HL-60 (cell line): ENCODE data around the gene CITED1.

Source experiments
- DNase-seq, 2 experiments: peaks; one replicate each; pipeline ENCODE4 v3.0.0-alpha.2; 2010 to 2020; ENCODE audit warnings: low read depth in 1 of 2, low spot score in 1 of 2
- H3K27ac ChIP-seq: fragments of 250-450 bp; sonication (Bioruptor Pico); replicated peaks from 2 replicates; pipeline ENCODE4 v1.5.1; 2020; ENCODE audit warnings: mild to moderate bottlenecking, moderate library complexity
- H3K27me3 ChIP-seq: fragments of 250-450 bp; sonication (Bioruptor Pico); 2 replicates; pipeline ENCODE4 v1.5.1; 2021; ENCODE audit warnings: mild to moderate bottlenecking, moderate library complexity; ENCODE audit not compliant: insufficient read depth, poor library complexity, severe bottlenecking
- H3K4me3 ChIP-seq: replicated peaks from 2 replicates; pipeline ENCODE4 v1.5.1; 2011; ENCODE audit warnings: mild to moderate bottlenecking, control low read depth, low read length; ENCODE audit not compliant: insufficient read depth
- GABPA ChIP-seq: IDR thresholded peaks from 2 replicates; pipeline ENCODE4 v1.6.1; 2012; ENCODE audit warnings: low read depth
- POLR2AphosphoS5 ChIP-seq: IDR thresholded peaks from 2 replicates; pipeline ENCODE4 v1.6.1; 2012; ENCODE audit warnings: low read depth
- REST ChIP-seq: IDR thresholded peaks from 2 replicates; pipeline ENCODE4 v1.6.1; 2012; ENCODE audit warnings: low read depth; ENCODE audit not compliant: insufficient replicate concordance
- SPI1 ChIP-seq: IDR thresholded peaks from 2 replicates; pipeline ENCODE4 v1.6.1; 2012; ENCODE audit warnings: low read depth, mild to moderate bottlenecking, borderline replicate concordance
- TF ChIP-seq, protein P1 (sequence below): IDR thresholded peaks from one replicate; pipeline ENCODE4 v1.5.1; 2011; ENCODE audit warnings: low read length, control low read depth, inconsistent platforms; ENCODE audit not compliant: insufficient read depth

Gene CITED1

GRCh38 chrX:72349190-72349589 lies 43.5 kb upstream of the CITED1 start:
- H3K4me3 ChIP-seq = no peak overlapping the region
- H3K27ac ChIP-seq = no peak overlapping the region
- TF ChIP-seq, protein P1, sequence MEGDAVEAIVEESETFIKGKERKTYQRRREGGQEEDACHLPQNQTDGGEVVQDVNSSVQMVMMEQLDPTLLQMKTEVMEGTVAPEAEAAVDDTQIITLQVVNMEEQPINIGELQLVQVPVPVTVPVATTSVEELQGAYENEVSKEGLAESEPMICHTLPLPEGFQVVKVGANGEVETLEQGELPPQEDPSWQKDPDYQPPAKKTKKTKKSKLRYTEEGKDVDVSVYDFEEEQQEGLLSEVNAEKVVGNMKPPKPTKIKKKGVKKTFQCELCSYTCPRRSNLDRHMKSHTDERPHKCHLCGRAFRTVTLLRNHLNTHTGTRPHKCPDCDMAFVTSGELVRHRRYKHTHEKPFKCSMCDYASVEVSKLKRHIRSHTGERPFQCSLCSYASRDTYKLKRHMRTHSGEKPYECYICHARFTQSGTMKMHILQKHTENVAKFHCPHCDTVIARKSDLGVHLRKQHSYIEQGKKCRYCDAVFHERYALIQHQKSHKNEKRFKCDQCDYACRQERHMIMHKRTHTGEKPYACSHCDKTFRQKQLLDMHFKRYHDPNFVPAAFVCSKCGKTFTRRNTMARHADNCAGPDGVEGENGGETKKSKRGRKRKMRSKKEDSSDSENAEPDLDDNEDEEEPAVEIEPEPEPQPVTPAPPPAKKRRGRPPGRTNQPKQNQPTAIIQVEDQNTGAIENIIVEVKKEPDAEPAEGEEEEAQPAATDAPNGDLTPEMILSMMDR = no peak
- TF ChIP-seq GABPA = no peak
- TF ChIP-seq SPI1 = no peak
- TF ChIP-seq POLR2AphosphoS5 = no peak
- TF ChIP-seq REST = no peak
- no peaks in the 10 kb centered on the region for H3K27me3 ChIP-seq
- DNase-seq = no peak

- Histone ChIP-seq H3K27ac (no peak overlapping the region), H3K27me3 (no peaks in the 10 kb centered on the region), H3K4me3 (no peak overlapping the region)
- DNase-seq = no peak
- no peak for TF ChIP-seq REST
- no peak for TF ChIP-seq GABPA
- no peak for TF ChIP-seq POLR2AphosphoS5
- TF ChIP-seq SPI1 = no peak
- TF ChIP-seq, protein P1 = no peak
These were observed 42.7 kb upstream of the CITED1 start for GRCh38 chrX:72348247-72348979.

GRCh38 chrX:72347366-72347765 lies 41.7 kb upstream of the CITED1 start:
- no peaks in the 10 kb centered on the region for H3K27me3 ChIP-seq
- no peak overlapping the region for H3K4me3 ChIP-seq
- DNase-seq = no peak
- TF ChIP-seq GABPA = no peak
- TF ChIP-seq REST = no peak
- TF ChIP-seq, protein P1 = no peak
- no peak for TF ChIP-seq SPI1
- TF ChIP-seq POLR2AphosphoS5 = no peak
- H3K27ac ChIP-seq = no peak overlapping the region
